HCT116 (cell line): ENCODE results near the gene GPC1.

ENCODE experiments used
- POLR2AphosphoS5 ChIP-seq: IDR thresholded peaks from 2 replicates; pipeline ENCODE4 v1.6.1; 2011; ENCODE audit warnings: mild to moderate bottlenecking, low read depth, low read length, moderate library complexity
- TF ChIP-seq, protein P1 (sequence below), 3 experiments: fragments of 200-600 bp in 1 of 3; sonication (generic) in 1 of 3; IDR thresholded peaks in 2 of 3; conservative IDR thresholded peaks in 1 of 3; 2 replicates each; pipeline ENCODE4 v1.5.1; 2012 to 2017; ENCODE audit warnings: low read depth in 2 of 3, low read length in 2 of 3, antibody characterized with exemption in 1 of 3, borderline replicate concordance in 1 of 3, control low read depth in 1 of 3, mild to moderate bottlenecking in 1 of 3, mixed read lengths in 1 of 3, mixed run types in 1 of 3, moderate library complexity in 1 of 3; ENCODE audit not compliant: insufficient read depth in 1 of 3

DNA sequence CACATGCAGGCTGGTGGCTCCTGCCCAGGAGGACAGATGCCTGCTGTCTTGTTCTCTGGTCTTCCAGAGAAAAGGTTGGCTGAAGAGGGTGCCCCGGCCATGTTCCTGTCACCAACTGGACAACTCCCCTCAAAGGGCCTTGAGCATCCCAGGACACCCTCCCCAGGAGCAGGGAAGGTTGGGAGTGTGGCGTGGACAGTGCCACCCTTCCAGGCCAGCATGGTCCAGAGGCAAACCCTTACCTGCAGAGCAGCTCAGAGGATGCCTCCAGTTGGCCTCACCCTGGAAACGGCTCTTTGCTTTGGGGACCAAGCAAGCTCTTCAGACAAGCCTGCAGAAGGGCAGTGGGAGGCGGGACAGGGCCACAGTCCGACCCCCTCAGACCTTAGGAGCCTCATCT lies 4.9 kb upstream of the GPC1 start:
- TF ChIP-seq, protein P1, sequence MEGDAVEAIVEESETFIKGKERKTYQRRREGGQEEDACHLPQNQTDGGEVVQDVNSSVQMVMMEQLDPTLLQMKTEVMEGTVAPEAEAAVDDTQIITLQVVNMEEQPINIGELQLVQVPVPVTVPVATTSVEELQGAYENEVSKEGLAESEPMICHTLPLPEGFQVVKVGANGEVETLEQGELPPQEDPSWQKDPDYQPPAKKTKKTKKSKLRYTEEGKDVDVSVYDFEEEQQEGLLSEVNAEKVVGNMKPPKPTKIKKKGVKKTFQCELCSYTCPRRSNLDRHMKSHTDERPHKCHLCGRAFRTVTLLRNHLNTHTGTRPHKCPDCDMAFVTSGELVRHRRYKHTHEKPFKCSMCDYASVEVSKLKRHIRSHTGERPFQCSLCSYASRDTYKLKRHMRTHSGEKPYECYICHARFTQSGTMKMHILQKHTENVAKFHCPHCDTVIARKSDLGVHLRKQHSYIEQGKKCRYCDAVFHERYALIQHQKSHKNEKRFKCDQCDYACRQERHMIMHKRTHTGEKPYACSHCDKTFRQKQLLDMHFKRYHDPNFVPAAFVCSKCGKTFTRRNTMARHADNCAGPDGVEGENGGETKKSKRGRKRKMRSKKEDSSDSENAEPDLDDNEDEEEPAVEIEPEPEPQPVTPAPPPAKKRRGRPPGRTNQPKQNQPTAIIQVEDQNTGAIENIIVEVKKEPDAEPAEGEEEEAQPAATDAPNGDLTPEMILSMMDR (IDR thresholded peaks at IDR 0.05 in 2 of 3, conservative IDR thresholded peaks at IDR 0.05 in 1 of 3; ENCODE audit: borderline replicate concordance in 1 of 3, insufficient read depth in 1 of 3, low read depth in 2 of 3, low read length in 2 of 3) = no peak
- no peak for TF ChIP-seq POLR2AphosphoS5
